GM23338 (cell line): ENCODE results near the gene CFDP1. TPM values are rescaled to one million over a fixed set of nuclear protein-coding genes. Genes with fewer than 3 reads are reported as not detected.

Experiments
- ATAC-seq: fragments of 200-7000 bp; cut with Tn5 transposase; 3 replicates; pipeline ENCODE4 v1.9.1; 2020
- DNase-seq: peaks from one replicate; pipeline ENCODE4 v3.0.0-alpha.2; 2015; ENCODE audit warnings: low spot score
- H2AFZ ChIP-seq: fragments of 200-600 bp; sonication (generic); 2 replicates; pipeline ENCODE4 v1.8.0; 2016; ENCODE audit warnings: antibody characterized with exemption, mild to moderate bottlenecking, moderate library complexity
- H3F3A ChIP-seq: fragments of 200-600 bp; sonication (generic); replicated peaks from 2 replicates; pipeline ENCODE4 v1.8.0; 2017; ENCODE audit warnings: antibody characterized with exemption, mixed run types, low read depth
- H3K27ac ChIP-seq: fragments of 200-600 bp; sonication (generic); 2 replicates; pipeline ENCODE4 v1.6.1; 2016; ENCODE audit warnings: low read depth
- H3K27me3 ChIP-seq: fragments of 200-600 bp; sonication (generic); 2 replicates; pipeline ENCODE4 v1.8.0; 2016; ENCODE audit warnings: mild to moderate bottlenecking, mixed run types, moderate library complexity; ENCODE audit not compliant: insufficient read depth
- H3K36me3 ChIP-seq: fragments of 200-600 bp; sonication (generic); 2 replicates; pipeline ENCODE4 v1.8.0; 2016; ENCODE audit warnings: mild to moderate bottlenecking; ENCODE audit not compliant: insufficient read depth
- H3K4me1 ChIP-seq: fragments of 200-600 bp; sonication (generic); 2 replicates; pipeline ENCODE4 v1.8.0; 2016; ENCODE audit warnings: mild to moderate bottlenecking, moderate library complexity; ENCODE audit not compliant: insufficient read depth
- H3K4me2 ChIP-seq: fragments of 200-600 bp; sonication (generic); 2 replicates; pipeline ENCODE4 v1.7.1; 2017; ENCODE audit warnings: mixed run types
- H3K4me3 ChIP-seq: fragments of 200-600 bp; sonication (generic); 2 replicates; pipeline ENCODE4 v1.6.1; 2016; ENCODE audit warnings: mixed run types
- H3K79me2 ChIP-seq: fragments of 200-600 bp; sonication (generic); replicated peaks from 2 replicates; pipeline ENCODE4 v1.8.0; 2017; ENCODE audit warnings: mild to moderate bottlenecking; ENCODE audit not compliant: insufficient read depth
- H3K9me2 ChIP-seq: fragments of 200-600 bp; sonication (generic); 2 replicates; pipeline ENCODE4 v1.8.0; 2017; ENCODE audit not compliant: insufficient read depth
- H4K20me1 ChIP-seq: fragments of 200-600 bp; sonication (generic); replicated peaks from 2 replicates; pipeline ENCODE4 v1.8.0; 2017; ENCODE audit warnings: mild to moderate bottlenecking; ENCODE audit not compliant: insufficient read depth
- H3K27ac Mint-ChIP-seq: 2 replicates; pipeline ENCODE4 v1.8.0; 2020; ENCODE audit warnings: inconsistent platforms, mild to moderate bottlenecking, moderate library complexity, mixed read lengths
- H3K27me3 Mint-ChIP-seq: 3 replicates; pipeline ENCODE4 v1.8.0; 2022; ENCODE audit warnings: low read depth, mild to moderate bottlenecking, moderate library complexity, mixed read lengths, inconsistent platforms; ENCODE audit not compliant: insufficient read depth, poor library complexity
- H3K36me3 Mint-ChIP-seq: 3 replicates; pipeline ENCODE4 v1.8.0; 2021; ENCODE audit warnings: low read depth, mild to moderate bottlenecking, inconsistent platforms, moderate library complexity, mixed read lengths
- H3K4me1 Mint-ChIP-seq: 3 replicates; pipeline ENCODE4 v1.8.0; 2020; ENCODE audit warnings: mild to moderate bottlenecking, inconsistent platforms, mixed read lengths
- H3K4me3 Mint-ChIP-seq: 3 replicates; pipeline ENCODE4 v1.8.0; 2021; ENCODE audit warnings: moderate library complexity, mild to moderate bottlenecking, inconsistent platforms, mixed read lengths
- H3K9me3 Mint-ChIP-seq: 3 replicates; pipeline ENCODE4 v1.8.0; 2020; ENCODE audit warnings: moderate library complexity, mild to moderate bottlenecking, inconsistent platforms, mixed read lengths
- CREB1 ChIP-seq: fragments of 250-450 bp; sonication (Bioruptor Pico); IDR thresholded peaks from 2 replicates; pipeline ENCODE4 v1.5.0; 2020; ENCODE audit warnings: low read depth, mild to moderate bottlenecking, moderate library complexity
- EZH2 ChIP-seq: fragments of 200-600 bp; sonication (generic); IDR thresholded peaks from one replicate; pipeline ENCODE4 v1.8.0; 2017; ENCODE audit warnings: antibody characterized with exemption, mild to moderate bottlenecking, low read depth; ENCODE audit not compliant: unreplicated experiment
- EZH2phosphoT487 ChIP-seq: fragments of 200-600 bp; sonication (generic); IDR thresholded peaks from one replicate; pipeline ENCODE4 v1.8.1; 2018; ENCODE audit warnings: antibody characterized with exemption; ENCODE audit not compliant: unreplicated experiment
- JUNB ChIP-seq: IDR thresholded peaks from one replicate; pipeline ENCODE4 v1.6.1; 2016; ENCODE audit warnings: antibody characterized with exemption; ENCODE audit not compliant: unreplicated experiment
- NANOG ChIP-seq: IDR thresholded peaks from 2 replicates; pipeline ENCODE4 v1.6.1; 2016; ENCODE audit warnings: antibody characterized with exemption, borderline replicate concordance
- POLR2AphosphoS5 ChIP-seq: IDR thresholded peaks from 2 replicates; pipeline ENCODE4 v1.6.1; 2016; ENCODE audit warnings: antibody characterized with exemption, low read depth
- STAT1 ChIP-seq: IDR thresholded peaks from one replicate; pipeline ENCODE4 v1.6.1; 2016; ENCODE audit warnings: antibody characterized with exemption; ENCODE audit not compliant: unreplicated experiment
- ZNF114 ChIP-seq: fragments of 250-450 bp; sonication (Bioruptor Pico); IDR thresholded peaks from 2 replicates; pipeline ENCODE4 v1.5.0; 2020; ENCODE audit warnings: mild to moderate bottlenecking, moderate library complexity
- ZNF331 ChIP-seq: fragments of 250-450 bp; sonication (Bioruptor Pico); IDR thresholded peaks from 2 replicates; pipeline ENCODE4 v1.5.0; 2020; ENCODE audit warnings: low read depth, mild to moderate bottlenecking, moderate library complexity
- polyA plus RNA-seq: library from polyadenylated mRNA; unstranded; fragments of >200 nt; fragmentation: Nextera tagmentation; extraction: Ambion mirVana; gene quantifications from 2 replicates; pipeline ENCODE4 v1.2.1, GENCODE V29; 2016
- total RNA-seq: library from RNA; depleted of rRNA; stranded (reverse); fragments of >200 nt; shearing (Covaris generic); gene quantifications from 2 replicates; pipeline ENCODE4 v1.2.3, GENCODE V29; 2014
- TF ChIP-seq, protein P1 (sequence below): IDR thresholded peaks from one replicate; pipeline ENCODE4 v1.6.1; 2018; ENCODE audit warnings: antibody characterized with exemption; ENCODE audit not compliant: unreplicated experiment
- TF ChIP-seq, protein P2 (sequence below), 2 experiments: fragments of 200-600 bp in 1 of 2; sonication (generic) in 1 of 2; conservative IDR thresholded peaks; 2 replicates each; pipeline versions ENCODE4 v1.5.1 to v1.6.1; 2016 to 2017; ENCODE audit warnings: antibody characterized with exemption in 2 of 2, low read depth in 2 of 2, mild to moderate bottlenecking in 2 of 2, moderate library complexity in 1 of 2
- TF ChIP-seq, protein P3 (sequence below): IDR thresholded peaks from 2 replicates; pipeline ENCODE4 v1.6.1; 2016; ENCODE audit warnings: antibody characterized with exemption
- TF ChIP-seq, protein P4 (sequence below): fragments of 250-450 bp; sonication (Bioruptor Pico); IDR thresholded peaks from 2 replicates; pipeline ENCODE4 v1.5.0; 2020; ENCODE audit warnings: mild to moderate bottlenecking, moderate library complexity

The CFDP1 gene
- total and polyA plus RNA-seq, 2 experiments from 2014 or later, result 89.9 to 224 TPM

DNA sequence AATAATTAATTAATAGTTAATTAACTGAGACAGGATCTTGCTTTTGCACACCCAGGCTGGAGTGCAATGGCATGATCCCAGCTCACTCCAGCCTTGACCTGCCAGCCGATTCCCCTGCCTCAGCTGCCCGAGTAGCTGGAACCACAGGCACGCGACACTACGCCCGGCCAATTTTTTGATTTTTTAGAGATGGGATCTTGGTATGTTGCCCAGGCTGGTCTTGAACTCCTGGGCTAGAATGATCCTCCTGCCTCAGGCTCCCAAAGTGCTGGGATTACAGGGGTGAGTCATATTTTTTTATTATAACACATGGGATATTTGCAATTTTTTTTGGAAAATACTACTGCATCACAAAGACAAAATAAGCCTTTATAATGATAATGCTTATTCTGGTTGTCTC is 151.5 kb downstream of the CFDP1 start:
- TF ChIP-seq, protein P1, sequence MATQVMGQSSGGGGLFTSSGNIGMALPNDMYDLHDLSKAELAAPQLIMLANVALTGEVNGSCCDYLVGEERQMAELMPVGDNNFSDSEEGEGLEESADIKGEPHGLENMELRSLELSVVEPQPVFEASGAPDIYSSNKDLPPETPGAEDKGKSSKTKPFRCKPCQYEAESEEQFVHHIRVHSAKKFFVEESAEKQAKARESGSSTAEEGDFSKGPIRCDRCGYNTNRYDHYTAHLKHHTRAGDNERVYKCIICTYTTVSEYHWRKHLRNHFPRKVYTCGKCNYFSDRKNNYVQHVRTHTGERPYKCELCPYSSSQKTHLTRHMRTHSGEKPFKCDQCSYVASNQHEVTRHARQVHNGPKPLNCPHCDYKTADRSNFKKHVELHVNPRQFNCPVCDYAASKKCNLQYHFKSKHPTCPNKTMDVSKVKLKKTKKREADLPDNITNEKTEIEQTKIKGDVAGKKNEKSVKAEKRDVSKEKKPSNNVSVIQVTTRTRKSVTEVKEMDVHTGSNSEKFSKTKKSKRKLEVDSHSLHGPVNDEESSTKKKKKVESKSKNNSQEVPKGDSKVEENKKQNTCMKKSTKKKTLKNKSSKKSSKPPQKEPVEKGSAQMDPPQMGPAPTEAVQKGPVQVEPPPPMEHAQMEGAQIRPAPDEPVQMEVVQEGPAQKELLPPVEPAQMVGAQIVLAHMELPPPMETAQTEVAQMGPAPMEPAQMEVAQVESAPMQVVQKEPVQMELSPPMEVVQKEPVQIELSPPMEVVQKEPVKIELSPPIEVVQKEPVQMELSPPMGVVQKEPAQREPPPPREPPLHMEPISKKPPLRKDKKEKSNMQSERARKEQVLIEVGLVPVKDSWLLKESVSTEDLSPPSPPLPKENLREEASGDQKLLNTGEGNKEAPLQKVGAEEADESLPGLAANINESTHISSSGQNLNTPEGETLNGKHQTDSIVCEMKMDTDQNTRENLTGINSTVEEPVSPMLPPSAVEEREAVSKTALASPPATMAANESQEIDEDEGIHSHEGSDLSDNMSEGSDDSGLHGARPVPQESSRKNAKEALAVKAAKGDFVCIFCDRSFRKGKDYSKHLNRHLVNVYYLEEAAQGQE, result no peak
- TF ChIP-seq ZNF331 (CRISPR knock-in tag) (no peak), NANOG (no peak), POLR2AphosphoS5 (no peak), EZH2 (no peak), CREB1 (CRISPR knock-in tag) (no peak), ZNF114 (CRISPR knock-in tag) (no peak), STAT1 (no peak), EZH2phosphoT487 (no peak), JUNB (no peak)
- TF ChIP-seq, protein P2, sequence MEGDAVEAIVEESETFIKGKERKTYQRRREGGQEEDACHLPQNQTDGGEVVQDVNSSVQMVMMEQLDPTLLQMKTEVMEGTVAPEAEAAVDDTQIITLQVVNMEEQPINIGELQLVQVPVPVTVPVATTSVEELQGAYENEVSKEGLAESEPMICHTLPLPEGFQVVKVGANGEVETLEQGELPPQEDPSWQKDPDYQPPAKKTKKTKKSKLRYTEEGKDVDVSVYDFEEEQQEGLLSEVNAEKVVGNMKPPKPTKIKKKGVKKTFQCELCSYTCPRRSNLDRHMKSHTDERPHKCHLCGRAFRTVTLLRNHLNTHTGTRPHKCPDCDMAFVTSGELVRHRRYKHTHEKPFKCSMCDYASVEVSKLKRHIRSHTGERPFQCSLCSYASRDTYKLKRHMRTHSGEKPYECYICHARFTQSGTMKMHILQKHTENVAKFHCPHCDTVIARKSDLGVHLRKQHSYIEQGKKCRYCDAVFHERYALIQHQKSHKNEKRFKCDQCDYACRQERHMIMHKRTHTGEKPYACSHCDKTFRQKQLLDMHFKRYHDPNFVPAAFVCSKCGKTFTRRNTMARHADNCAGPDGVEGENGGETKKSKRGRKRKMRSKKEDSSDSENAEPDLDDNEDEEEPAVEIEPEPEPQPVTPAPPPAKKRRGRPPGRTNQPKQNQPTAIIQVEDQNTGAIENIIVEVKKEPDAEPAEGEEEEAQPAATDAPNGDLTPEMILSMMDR (conservative IDR thresholded peaks at IDR 0.05; ENCODE audit: low read depth in 2 of 2), result no peak
- TF ChIP-seq, protein P3, sequence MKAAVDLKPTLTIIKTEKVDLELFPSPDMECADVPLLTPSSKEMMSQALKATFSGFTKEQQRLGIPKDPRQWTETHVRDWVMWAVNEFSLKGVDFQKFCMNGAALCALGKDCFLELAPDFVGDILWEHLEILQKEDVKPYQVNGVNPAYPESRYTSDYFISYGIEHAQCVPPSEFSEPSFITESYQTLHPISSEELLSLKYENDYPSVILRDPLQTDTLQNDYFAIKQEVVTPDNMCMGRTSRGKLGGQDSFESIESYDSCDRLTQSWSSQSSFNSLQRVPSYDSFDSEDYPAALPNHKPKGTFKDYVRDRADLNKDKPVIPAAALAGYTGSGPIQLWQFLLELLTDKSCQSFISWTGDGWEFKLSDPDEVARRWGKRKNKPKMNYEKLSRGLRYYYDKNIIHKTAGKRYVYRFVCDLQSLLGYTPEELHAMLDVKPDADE, result no peak
- TF ChIP-seq, protein P4, sequence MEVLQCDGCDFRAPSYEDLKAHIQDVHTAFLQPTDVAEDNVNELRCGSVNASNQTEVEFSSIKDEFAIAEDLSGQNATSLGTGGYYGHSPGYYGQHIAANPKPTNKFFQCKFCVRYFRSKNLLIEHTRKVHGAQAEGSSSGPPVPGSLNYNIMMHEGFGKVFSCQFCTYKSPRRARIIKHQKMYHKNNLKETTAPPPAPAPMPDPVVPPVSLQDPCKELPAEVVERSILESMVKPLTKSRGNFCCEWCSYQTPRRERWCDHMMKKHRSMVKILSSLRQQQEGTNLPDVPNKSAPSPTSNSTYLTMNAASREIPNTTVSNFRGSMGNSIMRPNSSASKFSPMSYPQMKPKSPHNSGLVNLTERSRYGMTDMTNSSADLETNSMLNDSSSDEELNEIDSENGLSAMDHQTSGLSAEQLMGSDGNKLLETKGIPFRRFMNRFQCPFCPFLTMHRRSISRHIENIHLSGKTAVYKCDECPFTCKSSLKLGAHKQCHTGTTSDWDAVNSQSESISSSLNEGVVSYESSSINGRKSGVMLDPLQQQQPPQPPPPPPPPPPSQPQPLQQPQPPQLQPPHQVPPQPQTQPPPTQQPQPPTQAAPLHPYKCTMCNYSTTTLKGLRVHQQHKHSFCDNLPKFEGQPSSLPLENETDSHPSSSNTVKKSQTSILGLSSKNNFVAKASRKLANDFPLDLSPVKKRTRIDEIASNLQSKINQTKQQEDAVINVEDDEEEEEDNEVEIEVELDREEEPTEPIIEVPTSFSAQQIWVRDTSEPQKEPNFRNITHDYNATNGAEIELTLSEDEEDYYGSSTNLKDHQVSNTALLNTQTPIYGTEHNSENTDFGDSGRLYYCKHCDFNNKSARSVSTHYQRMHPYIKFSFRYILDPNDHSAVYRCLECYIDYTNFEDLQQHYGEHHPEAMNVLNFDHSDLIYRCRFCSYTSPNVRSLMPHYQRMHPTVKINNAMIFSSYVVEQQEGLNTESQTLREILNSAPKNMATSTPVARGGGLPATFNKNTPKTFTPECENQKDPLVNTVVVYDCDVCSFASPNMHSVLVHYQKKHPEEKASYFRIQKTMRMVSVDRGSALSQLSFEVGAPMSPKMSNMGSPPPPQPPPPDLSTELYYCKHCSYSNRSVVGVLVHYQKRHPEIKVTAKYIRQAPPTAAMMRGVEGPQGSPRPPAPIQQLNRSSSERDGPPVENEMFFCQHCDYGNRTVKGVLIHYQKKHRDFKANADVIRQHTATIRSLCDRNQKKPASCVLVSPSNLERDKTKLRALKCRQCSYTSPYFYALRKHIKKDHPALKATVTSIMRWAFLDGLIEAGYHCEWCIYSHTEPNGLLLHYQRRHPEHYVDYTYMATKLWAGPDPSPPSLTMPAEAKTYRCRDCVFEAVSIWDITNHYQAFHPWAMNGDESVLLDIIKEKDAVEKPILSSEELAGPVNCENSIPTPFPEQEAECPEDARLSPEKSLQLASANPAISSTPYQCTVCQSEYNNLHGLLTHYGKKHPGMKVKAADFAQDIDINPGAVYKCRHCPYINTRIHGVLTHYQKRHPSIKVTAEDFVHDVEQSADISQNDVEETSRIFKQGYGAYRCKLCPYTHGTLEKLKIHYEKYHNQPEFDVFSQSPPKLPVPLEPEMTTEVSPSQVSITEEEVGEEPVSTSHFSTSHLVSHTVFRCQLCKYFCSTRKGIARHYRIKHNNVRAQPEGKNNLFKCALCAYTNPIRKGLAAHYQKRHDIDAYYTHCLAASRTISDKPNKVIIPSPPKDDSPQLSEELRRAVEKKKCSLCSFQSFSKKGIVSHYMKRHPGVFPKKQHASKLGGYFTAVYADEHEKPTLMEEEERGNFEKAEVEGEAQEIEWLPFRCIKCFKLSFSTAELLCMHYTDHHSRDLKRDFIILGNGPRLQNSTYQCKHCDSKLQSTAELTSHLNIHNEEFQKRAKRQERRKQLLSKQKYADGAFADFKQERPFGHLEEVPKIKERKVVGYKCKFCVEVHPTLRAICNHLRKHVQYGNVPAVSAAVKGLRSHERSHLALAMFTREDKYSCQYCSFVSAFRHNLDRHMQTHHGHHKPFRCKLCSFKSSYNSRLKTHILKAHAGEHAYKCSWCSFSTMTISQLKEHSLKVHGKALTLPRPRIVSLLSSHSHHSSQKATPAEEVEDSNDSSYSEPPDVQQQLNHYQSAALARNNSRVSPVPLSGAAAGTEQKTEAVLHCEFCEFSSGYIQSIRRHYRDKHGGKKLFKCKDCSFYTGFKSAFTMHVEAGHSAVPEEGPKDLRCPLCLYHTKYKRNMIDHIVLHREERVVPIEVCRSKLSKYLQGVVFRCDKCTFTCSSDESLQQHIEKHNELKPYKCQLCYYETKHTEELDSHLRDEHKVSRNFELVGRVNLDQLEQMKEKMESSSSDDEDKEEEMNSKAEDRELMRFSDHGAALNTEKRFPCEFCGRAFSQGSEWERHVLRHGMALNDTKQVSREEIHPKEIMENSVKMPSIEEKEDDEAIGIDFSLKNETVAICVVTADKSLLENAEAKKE (CRISPR knock-in tag), result no peak
- H3K27ac Mint-ChIP-seq, result no peak overlapping the region
- H3K4me3 Mint-ChIP-seq, result no peak overlapping the region
- Histone ChIP-seq H3K4me1 (no peaks in the 10 kb centered on the region; the same call in 1 of the 2 replicates), H3K4me2 (no peak overlapping the region), H3K4me3 (no peak overlapping the region), H3K36me3 (no peaks in the 10 kb centered on the region), H3K27me3 (no peaks in the 10 kb centered on the region), H2AFZ (no peak overlapping the region), H3K9me2 (no peaks in the 10 kb centered on the region), H3K27ac (no peak overlapping the region), H4K20me1 (no peaks in the 10 kb centered on the region), H3K79me2 (no peaks in the 10 kb centered on the region), H3F3A (peaks cover 4% of the 10 kb centered on the region; the same call in 1 of the 2 replicates)
- H3K36me3 Mint-ChIP-seq, result peaks cover 13% of the 10 kb centered on the region
- ATAC-seq, result no peak
- H3K9me3 Mint-ChIP-seq, result no peaks in the 10 kb centered on the region; the same call in 2 of the 3 replicates
- H3K4me1 Mint-ChIP-seq, result peaks cover 6% of the 10 kb centered on the region; the same call in 2 of the 3 replicates
- peaks cover 6% of the 10 kb centered on the region for H3K27me3 Mint-ChIP-seq
- no peak for DNase-seq
